ENCODE measurements around the gene PATJ. TPM values are rescaled to one million over a fixed set of nuclear protein-coding genes. Genes with fewer than 3 reads are reported as not detected.

PATJ gene
- total and polyA plus RNA-seq, 3 donors from 2014 or later = 12.9 to 44.5 (median 21.6) TPM

DNA sequence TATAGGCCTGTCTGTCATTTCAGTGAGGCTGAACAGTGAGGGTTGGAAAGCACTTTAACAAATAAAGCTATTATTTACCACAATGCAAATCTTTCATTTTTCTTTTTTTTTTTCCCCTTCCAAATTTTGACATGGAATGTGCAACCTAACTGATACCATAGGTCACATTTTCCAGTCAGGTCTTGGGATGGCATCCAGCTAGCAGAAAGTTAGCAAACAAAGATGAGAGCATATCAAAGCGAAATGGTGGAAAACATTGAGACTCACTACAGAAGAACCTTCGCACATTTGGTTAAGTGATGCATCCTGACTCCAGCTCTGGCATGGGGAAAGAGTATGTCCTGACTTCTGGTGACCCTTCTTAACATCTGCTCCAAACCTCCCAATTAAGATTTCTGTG is 347.3 kb downstream of the PATJ start:
- intact Hi-C loops (cut with DNase I; ENCODE audit: low total_unique reads) = no loop called here
- no peak for DNase-seq
- no peaks in the 10 kb centered on the region for H3K36me3 ChIP-seq (ENCODE audit: low read depth, missing control alignments)
- H3K27me3 ChIP-seq = no peaks in the 10 kb centered on the region
- TF ChIP-seq, protein P1, sequence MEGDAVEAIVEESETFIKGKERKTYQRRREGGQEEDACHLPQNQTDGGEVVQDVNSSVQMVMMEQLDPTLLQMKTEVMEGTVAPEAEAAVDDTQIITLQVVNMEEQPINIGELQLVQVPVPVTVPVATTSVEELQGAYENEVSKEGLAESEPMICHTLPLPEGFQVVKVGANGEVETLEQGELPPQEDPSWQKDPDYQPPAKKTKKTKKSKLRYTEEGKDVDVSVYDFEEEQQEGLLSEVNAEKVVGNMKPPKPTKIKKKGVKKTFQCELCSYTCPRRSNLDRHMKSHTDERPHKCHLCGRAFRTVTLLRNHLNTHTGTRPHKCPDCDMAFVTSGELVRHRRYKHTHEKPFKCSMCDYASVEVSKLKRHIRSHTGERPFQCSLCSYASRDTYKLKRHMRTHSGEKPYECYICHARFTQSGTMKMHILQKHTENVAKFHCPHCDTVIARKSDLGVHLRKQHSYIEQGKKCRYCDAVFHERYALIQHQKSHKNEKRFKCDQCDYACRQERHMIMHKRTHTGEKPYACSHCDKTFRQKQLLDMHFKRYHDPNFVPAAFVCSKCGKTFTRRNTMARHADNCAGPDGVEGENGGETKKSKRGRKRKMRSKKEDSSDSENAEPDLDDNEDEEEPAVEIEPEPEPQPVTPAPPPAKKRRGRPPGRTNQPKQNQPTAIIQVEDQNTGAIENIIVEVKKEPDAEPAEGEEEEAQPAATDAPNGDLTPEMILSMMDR (IDR thresholded peaks at IDR 0.05) = no peak
- no peak for TF ChIP-seq POLR2A (IDR thresholded peaks at IDR 0.05)
- 92 to 96% methylated on average over 2 of the region's 2 CpGs for WGBS, 2 donors
- no peak overlapping the region for H3K4me3 ChIP-seq
- no peaks in the 10 kb centered on the region for H3K9me3 ChIP-seq
- H3K27ac ChIP-seq = no peak overlapping the region
- no peaks in the 10 kb centered on the region for H3K4me1 ChIP-seq

DNA sequence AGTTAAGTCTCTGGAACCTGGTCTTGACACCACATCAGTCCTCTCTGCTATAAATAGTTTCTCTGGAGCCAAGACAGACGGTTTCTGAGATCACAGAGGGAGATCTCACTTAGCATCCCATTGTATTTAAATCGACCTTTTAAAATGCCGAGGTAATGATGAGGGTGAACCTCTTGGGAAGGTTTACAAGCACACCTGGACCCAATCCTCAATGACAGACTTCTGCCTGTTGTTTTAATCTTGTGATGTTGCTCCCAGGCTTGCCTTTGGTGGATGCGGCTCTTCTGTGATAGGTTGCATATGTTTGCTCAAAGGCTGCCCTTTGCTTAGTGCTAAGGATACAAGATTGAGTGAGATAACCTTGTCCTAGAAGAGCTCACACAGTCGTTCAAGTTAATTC is 347.7 kb downstream of the PATJ start:
- no peaks in the 10 kb centered on the region for H3K36me3 ChIP-seq (ENCODE audit: low read depth, missing control alignments)
- H3K4me1 ChIP-seq = no peaks in the 10 kb centered on the region
- no peak for DNase-seq
- H3K4me3 ChIP-seq = no peak overlapping the region
- H3K27me3 ChIP-seq = no peaks in the 10 kb centered on the region
- intact Hi-C loops (cut with DNase I; ENCODE audit: low total_unique reads) = no loop called here
- WGBS, 2 donors = 73 to 75% methylated on average over 5 of the region's 5 CpGs
- no peaks in the 10 kb centered on the region for H3K9me3 ChIP-seq
- TF ChIP-seq, protein P1 (IDR thresholded peaks at IDR 0.05) = no peak
- no peak for TF ChIP-seq POLR2A (IDR thresholded peaks at IDR 0.05)
- H3K27ac ChIP-seq = no peak overlapping the region

DNA sequence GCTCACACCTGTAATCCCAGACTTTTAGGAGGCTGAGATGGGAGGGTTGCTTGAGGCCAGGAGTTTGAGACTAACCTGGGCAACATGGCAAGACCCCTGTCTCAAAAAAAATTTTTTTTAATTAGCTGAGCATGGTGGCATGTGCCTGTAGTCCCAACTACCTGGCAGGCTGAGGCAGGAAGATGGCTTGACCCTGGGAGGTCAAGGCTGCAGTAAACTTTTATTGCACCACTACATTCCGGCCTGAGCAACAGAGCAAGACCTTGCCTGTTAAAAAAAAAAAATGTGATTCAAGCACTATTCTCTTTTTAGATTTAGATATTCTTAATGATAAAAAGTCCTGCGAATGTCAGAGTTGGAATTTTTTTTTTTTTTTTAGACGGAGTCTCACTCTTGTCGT is 349.8 kb downstream of the PATJ start:
- intact Hi-C loops (cut with DNase I; ENCODE audit: low total_unique reads) = no loop called here
- TF ChIP-seq POLR2A (IDR thresholded peaks at IDR 0.05) = no peak
- TF ChIP-seq, protein P1 (IDR thresholded peaks at IDR 0.05) = no peak
- Histone ChIP-seq H3K27ac (no peak overlapping the region), H3K9me3 (no peaks in the 10 kb centered on the region), H3K4me3 (no peak overlapping the region), H3K27me3 (no peaks in the 10 kb centered on the region), H3K36me3 (ENCODE audit: low read depth, missing control alignments) (no peaks in the 10 kb centered on the region), H3K4me1 (no peaks in the 10 kb centered on the region)
- WGBS, 2 donors = 88 to 89% methylated on average over 4 of the region's 4 CpGs
- DNase-seq = no peak

DNA sequence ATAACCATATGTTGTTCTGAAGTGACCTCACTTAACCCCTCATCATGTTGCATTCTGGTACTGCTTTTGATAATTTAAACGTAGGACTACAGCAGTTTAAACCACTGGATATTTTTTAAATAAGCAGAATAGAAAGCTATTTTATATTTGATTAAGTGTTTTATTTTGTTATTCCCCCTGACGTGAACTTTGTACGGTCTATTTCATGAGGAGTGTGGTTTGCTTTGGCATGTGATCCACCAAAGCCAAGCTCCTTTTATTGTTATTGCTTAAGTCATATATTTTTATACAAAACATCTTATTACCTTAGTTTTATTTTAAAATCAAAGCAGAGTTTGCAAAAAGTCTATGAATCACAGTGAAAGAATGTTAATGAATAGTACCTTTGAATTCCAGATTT is 351.0 kb downstream of the PATJ start:
- Histone ChIP-seq H3K27ac (no peak overlapping the region), H3K36me3 (ENCODE audit: low read depth, missing control alignments) (no peaks in the 10 kb centered on the region), H3K4me3 (no peak overlapping the region), H3K4me1 (no peaks in the 10 kb centered on the region), H3K9me3 (no peaks in the 10 kb centered on the region), H3K27me3 (no peaks in the 10 kb centered on the region)
- intact Hi-C loops (cut with DNase I; ENCODE audit: low total_unique reads) = no loop called here
- TF ChIP-seq, protein P1 (IDR thresholded peaks at IDR 0.05) = no peak
- no peak for TF ChIP-seq POLR2A (IDR thresholded peaks at IDR 0.05)
- WGBS, 2 donors = 84 to 89% methylated on average over 3 of the region's 3 CpGs
- no peak for DNase-seq

DNA sequence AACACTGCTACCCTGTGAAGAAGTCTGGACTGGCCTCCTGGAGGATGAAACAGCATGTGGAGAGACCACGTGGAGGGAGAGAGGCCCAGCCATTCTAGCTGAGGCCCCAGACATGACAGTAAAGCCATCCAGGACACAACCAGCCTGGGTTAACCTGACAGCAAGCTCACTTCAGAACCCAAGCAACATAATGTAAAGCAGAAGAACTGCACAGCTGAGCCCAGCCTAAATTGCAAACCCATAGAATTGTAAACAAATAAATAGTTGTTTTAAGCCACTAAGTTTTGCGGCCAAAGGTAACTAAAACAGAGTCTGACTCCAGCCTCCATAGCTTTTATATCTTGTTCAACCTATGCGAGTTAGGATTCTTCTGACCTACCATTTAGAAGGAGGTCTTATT is 355.2 kb downstream of the PATJ start:
- no peak for DNase-seq
- no peak overlapping the region for H3K4me3 ChIP-seq
- 91 to 97% methylated on average over 3 of the region's 3 CpGs for WGBS, 2 donors
- H3K9me3 ChIP-seq = no peaks in the 10 kb centered on the region
- intact Hi-C loops (cut with DNase I; ENCODE audit: low total_unique reads) = no loop called here
- H3K27ac ChIP-seq = no peak overlapping the region
- H3K36me3 ChIP-seq (ENCODE audit: low read depth, missing control alignments) = no peaks in the 10 kb centered on the region
- TF ChIP-seq, protein P1 (IDR thresholded peaks at IDR 0.05) = no peak
- no peak for TF ChIP-seq POLR2A (IDR thresholded peaks at IDR 0.05)
- H3K27me3 ChIP-seq = no peaks in the 10 kb centered on the region
- no peaks in the 10 kb centered on the region for H3K4me1 ChIP-seq

Data from testis (tissue), 3 donors.